NCI-H2171 treated with DMSO at 0.1 percent for 48 hours (cell line): ENCODE data around the gene PRAMEF20.
A peak's percentile ranks its signal among the peaks of the same experiment; 100 is the strongest.
"Not testable (repeated sequence)": the region's sequence is repeated elsewhere in the genome, so short reads cannot be mapped to it uniquely, and the experiment has no call there.

Source experiments
- DNase-seq: peaks from one replicate; lab custom pipeline; 2025; lab: John Stamatoyannopoulos, UW

Gene PRAMEF20

GRCh38 chr1:13410150-13410549 lies at the start of gene PRAMEF20:
PRAMEF20 (plus strand) TSS chr1:13410450; CDS start chr1:13416355, 5,905 bp downstream.
- DNase-seq, result not testable (repeated sequence)

GRCh38 chr1:13362364-13362763 lies 47.9 kb upstream of the PRAMEF20 start:
- not testable (repeated sequence) for DNase-seq

GRCh38 chr1:13364928-13365327 lies 45.3 kb upstream of the PRAMEF20 start:
- DNase-seq, result not testable (repeated sequence)

GRCh38 chr1:13366536-13366935 lies 43.7 kb upstream of the PRAMEF20 start:
- not testable (repeated sequence) for DNase-seq

GRCh38 chr1:13368544-13368943 lies 41.7 kb upstream of the PRAMEF20 start:
- not testable (repeated sequence) for DNase-seq

GRCh38 chr1:13378983-13379382 lies 31.3 kb upstream of the PRAMEF20 start:
- DNase-seq, result not testable (repeated sequence)

GRCh38 chr1:13380380-13380779 lies 29.9 kb upstream of the PRAMEF20 start:
- DNase-seq, result not testable (repeated sequence)

GRCh38 chr1:13389332-13389731 lies 20.9 kb upstream of the PRAMEF20 start, which contains the start of gene PRAMEF17:
PRAMEF17 (plus strand) TSS chr1:13389632; CDS start chr1:13389658, 26 bp downstream.
- DNase-seq, result not testable (repeated sequence)

GRCh38 chr1:13393004-13393403 lies 17.2 kb upstream of the PRAMEF20 start:
- not testable (repeated sequence) for DNase-seq

- not testable (repeated sequence) for DNase-seq
Measured at GRCh38 chr1:13394761-13395160, 15.5 kb upstream of the PRAMEF20 start.

GRCh38 chr1:13395311-13395710 lies 14.9 kb upstream of the PRAMEF20 start:
- not testable (repeated sequence) for DNase-seq

GRCh38 chr1:13407811-13408210 lies 2.4 kb upstream of the PRAMEF20 start:
- no peak for DNase-seq

GRCh38 chr1:13430495-13430894 lies 20.2 kb downstream of the PRAMEF20 start:
- no peak for DNase-seq

GRCh38 chr1:13432251-13432650 lies 22.0 kb downstream of the PRAMEF20 start:
- no peak for DNase-seq

- DNase-seq, result not testable (repeated sequence)
Measured at GRCh38 chr1:13433694-13434358, 23.6 kb downstream of the PRAMEF20 start.

GRCh38 chr1:13435458-13435857 lies 25.2 kb downstream of the PRAMEF20 start:
- DNase-seq, result peak; percentile 50

- not testable (repeated sequence) for DNase-seq
Measured at GRCh38 chr1:13439104-13439783, 29.0 kb downstream of the PRAMEF20 start.

GRCh38 chr1:13443335-13443979 lies 33.2 kb downstream of the PRAMEF20 start:
- DNase-seq, result no peak

GRCh38 chr1:13450204-13450603 lies 40.0 kb downstream of the PRAMEF20 start:
- peak; percentile 75 for DNase-seq

- peak; percentile 77 for DNase-seq
Measured at GRCh38 chr1:13451399-13451965, 41.2 kb downstream of the PRAMEF20 start.

GRCh38 chr1:13456904-13457532 lies 46.8 kb downstream of the PRAMEF20 start:
- DNase-seq, result no peak

- DNase-seq, result no peak
Measured at GRCh38 chr1:13461977-13462376, 51.7 kb downstream of the PRAMEF20 start.
